Mesodermal cell (in vitro differentiated cells): ENCODE measurements around the gene SHB.
A peak's percentile ranks its signal among the peaks of the same experiment; 100 is the strongest.

Source experiments
- H3K27ac ChIP-seq: 2 replicates; pipeline ENCODE4 v1.7.0; 2013; ENCODE audit warnings: mild to moderate bottlenecking, low read depth, low read length, moderate library complexity; ENCODE audit not compliant: severe bottlenecking
- H3K36me3 ChIP-seq: 2 replicates; pipeline ENCODE4 v1.7.1; 2013; ENCODE audit warnings: mild to moderate bottlenecking, low read length, moderate library complexity; ENCODE audit not compliant: control insufficient read depth, insufficient read depth
- H3K4me1 ChIP-seq: one replicate; pipeline ENCODE4 v1.7.1; 2013; ENCODE audit warnings: mild to moderate bottlenecking, low read length; ENCODE audit not compliant: insufficient read depth, control insufficient read depth, poor library complexity, severe bottlenecking
- H3K4me3 ChIP-seq: 2 replicates; pipeline ENCODE4 v1.7.0; 2013; ENCODE audit warnings: low read length, control low read depth, mild to moderate bottlenecking; ENCODE audit not compliant: insufficient read depth, poor library complexity, severe bottlenecking; ENCODE audit errors: extremely low read depth
- H3K9me3 ChIP-seq: 2 replicates; pipeline ENCODE4 v1.7.1; 2013; ENCODE audit warnings: mild to moderate bottlenecking, low read length, moderate library complexity; ENCODE audit not compliant: control insufficient read depth
- WGBS, 2 experiments: methylation state at CpG; one replicate each; pipeline ENCODE4 v1.1.5; 2013; ENCODE audit warnings: missing lambda C conversion rate in 2 of 2; ENCODE audit not compliant: insufficient coverage in 2 of 2; 5-methylcytosine and 5-hydroxymethylcytosine counted together

The SHB gene

GRCh38 chr9:38039090-38039906 is 29.7 kb downstream of the SHB start:
- Histone ChIP-seq H3K9me3 (no peaks in the 10 kb centered on the region), H3K36me3 (peaks cover 13% of the 10 kb centered on the region), H3K4me1 (peaks cover 89% of the 10 kb centered on the region), H3K27ac (peak overlapping the region; percentile 89), H3K4me3 (no peak overlapping the region)
- 63 to 65% methylated on average over 10 to 15 of the region's 16 CpGs for WGBS, 2 experiments

GRCh38 chr9:38038307-38039089 is 30.5 kb downstream of the SHB start:
- H3K27ac ChIP-seq: peak overlapping the region; percentile 89
- no peak overlapping the region for H3K4me3 ChIP-seq
- 55 to 65% methylated on average over 10 to 13 of the region's 15 CpGs for WGBS, 2 experiments
- peaks cover 90% of the 10 kb centered on the region for H3K4me1 ChIP-seq
- no peaks in the 10 kb centered on the region for H3K9me3 ChIP-seq
- H3K36me3 ChIP-seq: peaks cover 13% of the 10 kb centered on the region

- Histone ChIP-seq H3K27ac (peak overlapping the region; percentile 89), H3K36me3 (peaks cover 13% of the 10 kb centered on the region), H3K9me3 (no peaks in the 10 kb centered on the region), H3K4me1 (peaks cover 88% of the 10 kb centered on the region), H3K4me3 (no peak overlapping the region)
- 87 to 92% methylated on average over 5 of the region's 5 CpGs for WGBS, 2 experiments
These were observed 31.1 kb downstream of the SHB start for GRCh38 chr9:38037981-38038306.

- Histone ChIP-seq H3K4me1 (peaks cover 84% of the 10 kb centered on the region), H3K36me3 (peaks cover 8% of the 10 kb centered on the region), H3K4me3 (no peak overlapping the region), H3K27ac (peak overlapping the region; percentile 84), H3K9me3 (no peaks in the 10 kb centered on the region)
- WGBS, 2 experiments: 86 to 87% methylated on average over 11 of the region's 12 CpGs
These were observed 32.5 kb downstream of the SHB start for GRCh38 chr9:38036359-38037084.

GRCh38 chr9:38035873-38036272 is 33.2 kb downstream of the SHB start:
- 90 to 93% methylated on average over 2 to 5 of the region's 8 CpGs for WGBS, 2 experiments
- Histone ChIP-seq H3K4me1 (peaks cover 82% of the 10 kb centered on the region), H3K36me3 (peaks cover 10% of the 10 kb centered on the region), H3K9me3 (no peaks in the 10 kb centered on the region), H3K27ac (peak overlapping the region; percentile 84), H3K4me3 (no peak overlapping the region)

GRCh38 chr9:38033941-38034340 is 35.1 kb downstream of the SHB start:
- Histone ChIP-seq H3K27ac (no peak overlapping the region), H3K4me3 (no peak overlapping the region), H3K9me3 (no peaks in the 10 kb centered on the region), H3K36me3 (peaks cover 12% of the 10 kb centered on the region), H3K4me1 (peaks cover 72% of the 10 kb centered on the region)
- WGBS, 2 experiments: 95 to 100% methylated on average over 5 of the region's 8 CpGs

GRCh38 chr9:38032266-38033110 is 36.5 kb downstream of the SHB start:
- Histone ChIP-seq H3K27ac (no peak overlapping the region), H3K4me3 (no peak overlapping the region), H3K4me1 (peaks cover 71% of the 10 kb centered on the region), H3K9me3 (no peaks in the 10 kb centered on the region), H3K36me3 (peaks cover 12% of the 10 kb centered on the region)
- WGBS, 2 experiments: 92 to 93% methylated on average over 9 to 10 of the region's 13 CpGs

GRCh38 chr9:38031594-38031993 is 37.4 kb downstream of the SHB start:
- Histone ChIP-seq H3K4me1 (peaks cover 71% of the 10 kb centered on the region), H3K27ac (no peak overlapping the region), H3K9me3 (no peaks in the 10 kb centered on the region), H3K36me3 (peaks cover 12% of the 10 kb centered on the region), H3K4me3 (no peak overlapping the region)
- 89 to 100% methylated on average over 3 to 4 of the region's 4 CpGs for WGBS, 2 experiments

- H3K27ac ChIP-seq: no peak overlapping the region
- H3K36me3 ChIP-seq: peaks cover 12% of the 10 kb centered on the region
- H3K4me1 ChIP-seq: peaks cover 72% of the 10 kb centered on the region
- 100% methylated on average over 2 of the region's 3 CpGs; no CpG with 5 or more reads in 1 of the 2 experiments for WGBS, 2 experiments
- H3K9me3 ChIP-seq: no peaks in the 10 kb centered on the region
- no peak overlapping the region for H3K4me3 ChIP-seq
These were observed 38.4 kb downstream of the SHB start for GRCh38 chr9:38030658-38031057.
